HG03064 (cell line): Measurements from ENCODE around the gene CHMP1B.
"Not testable (repeated sequence)": the region's sequence is repeated elsewhere in the genome, so short reads cannot be mapped to it uniquely, and the experiment has no call there.

Experiments
- ATAC-seq: cut with Tn5 transposase; IDR thresholded peaks from one replicate; pipeline ENCODE4 v1.9.1; 2021; ENCODE audit warnings: low read depth; ENCODE audit not compliant: unreplicated experiment

The CHMP1B gene

DNA sequence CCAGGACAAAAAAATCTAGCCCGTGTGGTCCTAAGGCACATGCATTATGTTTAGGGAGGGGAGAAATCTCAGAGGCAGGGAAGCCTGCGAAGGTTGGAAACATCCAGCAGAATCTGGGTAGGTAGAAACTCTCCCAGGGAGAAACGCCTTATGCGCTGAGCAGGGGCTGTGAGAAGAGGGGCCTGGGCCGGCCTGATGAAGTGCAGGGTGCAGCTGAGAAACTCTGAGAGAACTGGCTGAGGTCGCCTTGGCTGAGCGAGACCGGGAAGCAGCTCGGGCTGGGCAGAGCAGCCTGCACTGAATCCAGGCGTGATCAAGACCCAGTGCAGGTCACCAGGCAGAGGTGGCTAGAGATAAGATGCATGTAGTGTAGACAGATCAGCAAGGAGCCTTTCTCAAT is 15.1 kb downstream of the CHMP1B start:
- no peak for ATAC-seq

DNA sequence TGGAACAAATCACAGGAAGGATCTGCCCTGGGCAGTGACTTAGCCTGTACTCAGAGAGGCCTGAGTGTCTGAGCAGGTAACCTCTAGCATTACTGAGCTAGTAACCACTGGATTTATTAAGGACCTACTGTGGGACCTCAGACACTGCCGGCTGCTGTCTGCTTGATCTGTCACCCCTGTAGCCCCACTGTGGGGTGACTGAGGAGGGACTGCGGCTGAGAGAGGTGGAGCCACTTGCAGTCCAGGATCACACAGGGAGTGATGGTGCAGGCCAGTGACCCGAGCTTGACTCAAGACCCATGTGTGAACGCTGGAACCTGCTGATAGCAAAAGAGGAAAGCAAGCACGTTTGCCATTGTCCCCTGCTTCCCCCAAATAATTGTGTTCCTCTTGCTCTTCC is 15.6 kb downstream of the CHMP1B start:
- no peak for ATAC-seq

DNA sequence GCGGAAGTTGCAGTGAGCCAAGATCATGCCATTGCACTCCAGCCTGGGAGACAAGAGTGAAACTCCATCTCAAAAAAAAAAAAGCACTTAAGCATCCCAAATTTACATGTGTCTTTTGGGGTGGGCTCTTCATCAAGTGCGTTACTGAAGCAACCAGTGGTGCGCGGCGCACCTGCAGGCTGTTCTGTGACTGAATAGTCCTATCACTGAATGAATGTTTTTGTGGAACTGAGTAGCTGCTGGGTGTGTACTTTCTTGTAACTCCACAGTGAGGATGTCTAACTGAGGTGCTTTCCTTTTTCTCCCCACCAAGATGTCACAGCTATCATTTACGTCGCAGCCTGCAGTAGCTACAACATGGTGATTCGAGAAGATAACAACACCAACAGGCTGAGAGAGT is 17.0 kb downstream of the CHMP1B start:
- no peak for ATAC-seq

DNA sequence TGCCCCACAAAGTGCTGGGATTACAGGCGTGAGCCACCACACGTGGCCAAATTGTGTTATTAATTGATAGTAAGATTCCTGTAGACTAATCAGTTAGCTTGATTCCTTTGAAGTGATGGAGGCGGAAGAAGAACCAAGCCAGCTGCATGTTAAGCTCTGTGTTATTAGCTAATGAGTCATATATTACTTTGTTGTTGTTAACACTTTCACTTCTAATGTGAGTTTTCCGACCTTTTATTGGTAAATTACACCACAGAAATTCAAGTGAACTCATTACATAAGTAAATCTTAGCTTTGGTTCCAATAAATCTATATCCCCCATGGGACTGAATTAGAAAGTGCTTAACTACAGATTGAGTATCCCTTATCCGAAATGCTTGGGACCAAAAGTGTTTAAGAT is 20.3 kb downstream of the CHMP1B start:
- ATAC-seq = no peak

DNA sequence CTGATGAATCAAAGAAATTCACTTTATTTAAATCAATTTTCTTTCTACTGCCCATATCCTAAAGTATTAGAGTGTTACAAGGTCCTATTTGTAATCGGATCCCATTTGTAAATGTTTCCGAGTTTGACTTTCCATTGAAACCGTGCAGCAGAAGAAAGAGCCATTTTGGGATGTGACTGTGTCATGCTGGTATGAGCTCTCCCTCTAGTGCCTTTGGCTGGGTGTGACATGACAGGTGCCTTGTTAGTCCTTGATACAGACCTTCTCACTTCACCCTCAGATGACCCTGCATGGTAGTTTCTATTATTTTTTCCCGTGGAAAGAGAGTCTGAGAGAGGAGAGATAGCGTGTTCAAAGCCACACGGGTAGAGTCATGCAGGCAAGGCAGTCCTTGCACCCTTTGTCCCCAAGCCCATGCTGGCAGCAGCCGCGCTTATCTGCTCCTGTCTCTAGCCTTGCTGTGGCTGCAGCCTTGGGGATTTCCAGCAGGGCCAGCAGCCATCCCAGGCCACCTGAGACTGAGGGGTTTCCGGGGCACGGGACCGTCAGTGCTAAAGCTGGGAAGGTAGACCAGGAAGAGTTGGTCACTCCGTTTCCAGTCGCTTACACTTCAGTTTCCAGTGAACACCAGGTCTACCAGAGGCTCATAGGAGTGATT is 21.4 kb downstream of the CHMP1B start:
- no peak for ATAC-seq

DNA sequence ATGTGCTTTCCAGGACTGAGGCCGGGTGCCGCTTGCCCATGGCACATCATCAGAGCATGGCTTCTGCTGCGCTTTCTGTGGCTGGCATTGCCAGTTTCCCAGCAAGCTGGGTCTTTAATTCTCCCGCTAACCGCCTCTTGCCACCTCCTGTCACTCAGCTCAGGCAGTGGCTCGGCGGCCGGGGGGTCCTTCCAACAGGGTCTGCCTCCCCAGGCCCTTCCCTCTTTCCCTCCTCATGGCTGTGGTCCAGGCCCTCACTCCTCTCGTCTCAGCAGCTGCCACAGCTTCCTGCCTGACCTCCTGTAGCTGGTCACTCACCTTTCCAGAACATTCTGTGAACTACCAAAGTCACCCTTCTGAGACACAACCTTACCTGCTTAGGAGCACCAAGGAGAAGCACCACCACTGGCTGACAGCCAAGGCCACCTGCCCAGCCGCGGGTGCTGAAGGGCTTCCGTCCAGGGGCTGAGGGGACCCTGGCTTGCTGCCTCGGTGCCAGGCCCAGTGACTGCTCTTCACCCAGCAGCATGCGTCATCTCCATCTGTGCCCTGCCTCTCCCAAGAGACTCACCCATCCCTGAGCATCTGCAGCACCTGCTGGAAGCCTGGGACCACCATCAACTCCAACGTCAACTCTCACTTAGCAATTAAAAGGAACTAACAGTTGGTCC is 22.6 kb downstream of the CHMP1B start:
- no peak for ATAC-seq

DNA sequence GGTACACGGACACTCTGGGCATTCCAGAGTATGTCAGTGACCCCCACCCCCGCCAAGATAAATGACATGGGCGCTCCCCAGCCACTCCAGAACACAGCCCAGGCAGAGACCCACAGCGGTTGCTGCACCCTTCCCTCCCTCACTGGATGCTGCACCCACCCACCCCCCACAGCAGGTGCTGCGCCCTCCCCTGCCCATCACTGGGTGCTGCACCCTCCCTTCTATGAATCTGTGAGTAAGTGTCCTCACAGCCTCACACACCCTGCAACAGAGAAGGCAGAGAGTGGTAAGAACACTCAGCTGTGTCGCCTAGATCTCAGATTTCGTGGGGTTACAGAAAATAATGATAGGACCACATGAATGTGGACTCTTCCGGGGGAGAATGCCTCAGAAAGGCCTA is 23.5 kb downstream of the CHMP1B start:
- no peak for ATAC-seq

DNA sequence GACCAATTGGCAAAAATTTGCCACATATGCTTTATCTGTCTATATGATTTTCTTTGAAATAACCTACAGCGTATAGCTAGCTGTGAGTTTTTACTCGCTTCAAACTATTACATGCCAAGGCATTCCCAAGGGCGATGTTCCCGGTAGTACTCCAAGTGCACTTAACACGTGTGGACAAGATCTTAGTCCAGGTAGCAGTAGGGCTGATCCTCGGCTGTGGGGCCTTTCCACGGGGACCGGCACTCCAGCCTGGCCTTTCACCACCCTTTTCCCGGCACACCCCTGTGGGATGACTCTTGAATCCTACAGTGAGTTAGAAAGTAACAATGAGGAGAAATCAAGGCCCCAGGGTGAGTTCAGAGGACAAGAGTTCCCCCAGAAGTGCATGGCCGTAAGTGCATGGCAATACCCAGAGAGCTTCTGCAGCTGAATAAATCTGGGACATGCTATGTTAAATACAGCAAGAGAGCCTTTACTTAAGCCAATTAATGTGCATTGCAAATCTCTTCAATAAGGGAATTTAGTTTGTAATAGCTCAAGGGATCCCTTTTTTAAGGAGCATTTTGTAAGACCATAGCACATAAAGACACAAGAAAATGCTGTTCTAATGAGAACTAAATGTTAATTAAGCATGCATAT is 26.4 kb downstream of the CHMP1B start:
- ATAC-seq = no peak

DNA sequence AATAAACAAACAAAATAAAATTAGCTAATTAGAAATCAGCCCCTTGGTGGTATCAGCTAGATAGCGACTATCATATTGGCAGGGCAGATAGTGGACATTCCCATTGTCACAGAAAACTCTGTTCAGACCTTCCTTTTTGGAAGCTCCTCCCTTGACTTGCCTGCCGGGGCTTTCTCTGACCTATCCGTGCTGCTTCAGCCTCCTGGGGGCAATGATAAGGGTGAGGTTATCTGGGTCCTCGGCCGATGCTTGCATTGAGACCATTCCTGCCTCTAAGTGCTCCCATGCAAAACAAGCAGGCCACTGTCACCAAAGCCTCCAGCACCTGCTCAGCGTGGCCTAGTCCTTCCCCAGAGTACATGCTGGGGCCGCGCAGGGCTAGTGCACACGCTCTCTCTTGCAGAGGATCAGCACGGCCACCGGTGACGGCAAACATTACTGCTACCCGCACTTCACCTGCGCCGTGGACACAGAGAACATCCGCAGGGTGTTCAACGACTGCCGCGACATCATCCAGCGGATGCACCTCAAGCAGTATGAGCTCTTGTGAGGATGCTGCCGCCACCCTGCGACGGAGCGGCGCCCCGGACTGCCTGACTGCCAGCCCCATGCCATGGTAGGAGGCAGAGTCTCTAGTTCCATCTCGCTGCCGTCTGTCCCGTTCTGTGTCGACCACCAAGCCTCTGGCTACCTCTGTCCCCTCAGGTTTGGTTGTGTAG is 29.5 kb downstream of the CHMP1B start:
- ATAC-seq = no peak

DNA sequence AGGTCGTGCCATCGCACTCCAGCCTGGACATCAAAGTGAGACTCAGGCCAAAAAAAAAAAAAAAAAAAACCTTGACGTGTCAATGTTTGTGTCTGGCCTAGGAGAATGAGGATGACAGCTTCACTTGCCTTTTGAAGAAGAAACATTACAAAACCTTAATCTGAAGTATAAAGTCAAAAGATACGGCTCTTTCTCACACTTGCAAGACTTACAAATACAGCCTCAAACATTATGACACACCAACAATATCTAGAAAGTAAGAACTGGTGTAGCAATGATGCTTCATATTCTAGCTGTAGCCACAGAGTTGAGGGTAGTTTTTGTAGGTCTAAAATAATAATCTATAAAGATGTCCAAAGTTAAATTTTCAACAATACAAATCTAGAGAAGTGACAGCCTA is 31.4 kb downstream of the CHMP1B start:
- no peak for ATAC-seq

DNA sequence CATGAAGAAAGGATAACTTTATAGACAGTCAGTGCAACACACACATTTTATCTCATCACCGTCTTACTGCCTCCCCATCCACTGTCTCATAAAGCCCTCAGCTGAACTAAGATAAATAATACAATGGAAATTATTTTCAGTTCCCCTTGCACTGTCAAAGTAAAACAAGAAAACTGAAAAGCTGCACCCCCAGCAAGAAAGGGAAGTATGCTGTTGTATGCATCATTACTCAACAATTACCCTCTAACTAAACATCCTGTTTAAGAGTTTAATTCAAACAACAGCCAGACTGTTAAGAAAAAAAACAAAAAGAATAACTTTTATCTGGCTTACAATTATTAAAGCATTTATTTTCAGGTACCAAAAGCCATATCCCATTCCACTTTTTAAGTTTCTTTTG is 31.9 kb downstream of the CHMP1B start:
- peak; percentile 71 for ATAC-seq

DNA sequence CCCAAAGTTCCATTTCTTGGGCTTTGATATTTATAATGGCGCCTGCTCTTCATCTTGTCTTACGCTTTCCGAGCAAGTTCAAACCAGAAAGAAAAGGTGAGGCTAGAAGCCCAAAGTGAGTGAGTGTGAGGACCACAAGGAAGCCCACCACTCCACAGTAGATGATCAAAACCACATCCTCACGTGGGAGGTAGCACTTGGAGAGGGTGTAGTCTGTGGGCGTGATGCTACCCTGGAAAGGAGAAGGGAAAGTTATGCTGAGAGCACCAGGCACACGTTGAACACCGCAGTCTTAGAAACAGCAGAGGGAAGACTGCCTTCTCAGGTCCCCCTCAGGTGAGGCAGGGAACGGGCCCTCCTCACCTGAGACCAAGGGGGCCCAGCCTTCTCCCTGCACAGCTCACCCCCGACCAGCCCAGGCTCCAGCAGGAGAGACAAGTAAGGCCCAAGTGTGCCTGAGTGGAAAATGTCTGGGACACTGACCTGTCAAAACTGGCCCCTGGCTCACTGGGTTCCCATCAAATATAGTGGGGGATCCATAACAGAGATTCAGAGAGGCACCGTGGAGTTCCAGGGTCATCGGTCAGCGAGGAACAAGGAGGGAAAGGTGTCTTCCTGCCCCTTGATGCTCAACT is 33.3 kb downstream of the CHMP1B start:
- ATAC-seq = no peak

DNA sequence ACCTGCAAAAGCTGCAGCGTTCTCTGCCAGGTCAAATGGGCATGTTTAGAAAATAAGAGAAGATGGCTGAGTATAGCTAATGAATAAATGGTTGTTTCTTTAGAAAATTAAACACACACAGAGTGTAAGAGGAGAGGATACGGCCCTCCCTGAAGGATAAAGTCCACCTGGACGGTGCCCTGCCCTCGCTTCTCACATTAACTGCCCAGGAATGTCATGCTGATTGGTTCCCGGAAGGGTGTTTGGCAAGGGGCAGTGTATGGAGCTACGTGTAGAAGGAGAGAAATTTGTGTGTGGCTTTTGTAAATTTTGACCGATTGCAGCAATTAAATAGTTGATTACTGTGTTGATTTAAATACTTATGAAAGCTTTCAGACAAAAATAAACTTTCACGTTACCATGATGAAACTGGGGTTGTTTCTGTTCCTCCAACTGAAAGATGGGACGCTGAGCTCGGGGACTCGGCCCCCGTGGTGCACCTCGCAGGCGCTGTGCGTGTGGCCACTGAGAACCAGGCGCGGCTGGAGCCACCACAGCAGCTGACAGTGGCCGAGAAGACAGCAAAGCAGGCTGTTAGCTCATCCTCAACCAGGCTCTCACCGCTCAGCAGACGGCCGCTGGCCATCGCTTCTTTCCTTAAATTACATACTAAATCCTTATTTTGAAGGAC is 34.2 kb downstream of the CHMP1B start:
- ATAC-seq = no peak

DNA sequence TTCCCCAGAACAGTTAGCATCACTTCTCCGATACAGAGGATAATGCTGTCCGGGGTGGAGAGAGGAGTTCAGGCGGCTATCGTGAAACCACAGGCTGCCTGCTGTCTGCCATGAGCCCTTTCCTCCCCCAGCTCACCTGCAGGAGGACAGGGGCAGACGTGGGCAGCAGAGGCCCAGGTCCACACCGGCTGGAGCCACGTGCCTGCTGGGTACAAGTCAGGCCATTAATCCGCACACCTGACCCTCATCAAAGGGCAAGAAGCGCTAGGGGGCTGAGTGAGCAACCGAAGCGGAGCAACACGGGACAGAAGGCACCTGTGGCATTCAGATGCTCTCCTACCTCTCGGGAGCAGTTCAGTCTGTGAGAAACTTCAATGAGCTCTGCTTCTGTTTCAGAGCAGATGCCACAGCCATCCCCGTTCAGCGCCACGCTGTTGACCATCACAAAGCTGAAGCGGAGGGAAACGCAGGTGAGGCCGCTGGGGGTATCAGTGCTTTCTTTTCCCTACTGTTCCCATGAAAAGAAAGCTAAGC is 35.4 kb downstream of the CHMP1B start:
- no peak for ATAC-seq

DNA sequence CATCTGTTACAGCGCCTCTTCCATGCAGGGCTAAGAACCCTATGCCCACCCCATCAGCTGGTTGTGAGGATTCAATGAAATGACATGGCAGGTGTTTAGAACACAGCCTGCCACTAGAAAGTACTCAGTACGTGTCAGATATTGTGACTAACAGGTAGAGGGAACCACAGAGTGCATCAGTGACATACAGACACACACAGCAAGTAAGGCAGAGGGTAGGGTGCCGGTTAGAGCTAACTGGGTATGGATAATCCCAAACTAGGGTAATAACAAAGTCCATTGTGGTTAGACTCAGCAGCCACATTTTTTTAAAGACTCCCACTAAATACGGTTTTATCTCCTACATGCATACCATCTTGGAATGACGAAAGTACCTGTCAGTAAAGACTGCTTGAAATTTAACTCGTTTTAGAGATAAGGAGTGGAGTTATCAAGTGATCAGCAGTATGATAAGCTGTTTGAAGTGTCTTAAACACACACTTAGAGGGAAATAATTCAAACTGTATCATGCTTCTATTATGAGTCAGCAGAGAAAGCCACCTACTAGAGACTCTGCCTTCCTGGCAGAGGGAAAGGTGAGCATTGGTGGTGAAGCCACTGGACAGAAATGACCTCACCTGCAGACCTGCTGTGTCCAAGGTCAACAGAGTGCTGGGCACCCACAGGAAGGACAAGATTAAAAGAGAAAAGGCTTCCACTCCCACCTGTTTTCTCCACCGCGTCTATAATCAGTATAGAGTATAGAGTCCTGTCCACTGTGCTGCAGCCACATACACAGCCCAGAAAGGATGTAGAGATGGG is 36.3 kb downstream of the CHMP1B start:
- ATAC-seq = no peak

DNA sequence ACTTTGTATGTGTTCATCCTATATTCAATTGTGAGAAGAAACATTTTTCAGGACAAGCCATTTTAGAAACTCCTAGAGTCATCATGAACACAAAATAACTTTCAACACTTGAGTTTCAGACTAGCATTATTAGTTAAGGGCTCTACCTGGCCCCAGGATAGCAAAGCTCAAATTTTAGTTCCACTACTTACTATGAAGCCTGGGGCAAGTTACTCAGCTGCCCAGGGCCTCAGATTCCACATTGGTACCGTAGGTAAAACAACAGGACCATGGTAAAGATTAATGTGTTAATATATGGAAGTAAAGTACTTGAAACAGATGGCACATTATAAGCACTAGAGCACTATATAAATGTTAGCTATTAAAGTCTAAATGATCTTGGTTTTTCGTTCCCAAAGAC is 37.5 kb downstream of the CHMP1B start:
- no peak for ATAC-seq

DNA sequence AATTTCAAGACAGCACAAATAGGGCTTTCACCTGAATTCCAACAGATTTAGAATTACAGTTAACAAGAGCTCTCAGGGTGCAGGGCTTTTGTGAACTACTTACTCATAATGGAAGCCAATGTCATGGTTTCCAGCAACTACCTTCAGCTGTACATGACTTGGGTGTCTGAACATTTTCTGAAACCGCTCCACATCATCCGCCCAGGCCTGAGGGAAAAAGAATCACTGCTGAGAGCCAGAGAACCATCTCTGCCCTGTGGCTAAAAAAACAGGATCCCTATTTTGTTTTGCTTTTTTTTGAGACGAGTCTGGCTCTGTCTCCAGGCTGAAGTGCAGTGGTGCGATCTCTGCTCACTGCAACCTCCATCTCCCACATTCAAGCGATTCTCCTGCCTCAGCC is 38.1 kb downstream of the CHMP1B start:
- ATAC-seq = no peak

DNA sequence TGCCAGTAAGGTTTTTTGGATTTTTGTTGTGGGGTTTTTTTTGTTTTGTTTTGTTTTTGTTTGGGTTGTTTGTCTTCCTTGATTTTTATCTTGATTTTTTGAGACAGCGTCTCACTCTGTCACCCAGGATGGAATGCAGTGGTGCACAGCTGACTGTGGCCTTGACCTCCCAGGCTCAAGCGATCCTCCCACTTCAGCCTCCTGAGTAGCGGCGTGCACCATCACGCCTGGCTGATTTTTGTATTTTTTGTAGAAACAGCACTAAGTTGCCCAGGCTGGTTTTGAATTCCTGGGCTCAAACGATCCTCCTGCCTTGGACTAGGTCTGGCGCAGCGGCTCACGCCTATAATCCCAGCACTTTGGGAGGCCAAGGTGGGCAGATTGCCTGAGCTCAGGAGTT is 40.5 kb downstream of the CHMP1B start:
- no peak for ATAC-seq

DNA sequence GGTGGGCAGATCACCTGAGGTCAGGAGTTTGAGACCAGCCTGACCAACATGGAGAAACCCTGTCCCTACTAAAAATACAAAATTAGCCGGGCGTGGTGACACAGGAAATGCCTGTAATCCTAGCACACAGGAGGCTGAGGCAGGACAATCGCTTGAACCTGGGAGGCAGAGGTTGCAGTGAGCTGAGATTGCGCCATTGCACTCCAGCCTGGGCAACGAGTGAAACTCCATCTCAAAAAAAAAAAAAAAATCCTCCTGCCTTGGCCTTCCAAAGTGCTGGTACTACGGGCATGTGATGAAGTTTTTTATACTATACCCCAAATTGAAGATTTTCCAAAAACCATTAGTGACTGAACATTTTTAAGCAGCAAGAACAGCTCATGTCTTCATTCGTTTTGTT is 41.2 kb downstream of the CHMP1B start:
- ATAC-seq = not testable (repeated sequence)
